NCI-H2081 (cell line): ENCODE measurements around the gene TMEM109.
A peak's percentile ranks its signal among the peaks of the same experiment; 100 is the strongest.
"Not testable (repeated sequence)": the region's sequence is repeated elsewhere in the genome, so short reads cannot be mapped to it uniquely, and the experiment has no call there.

Experiments used
- DNase-seq, 2 experiments: peaks; one replicate each; lab custom pipeline; 2025; lab: John Stamatoyannopoulos, UW

TMEM109 gene

GRCh38 chr11:60878245-60879101 lies 35.5 kb upstream of the TMEM109 start:
- DNase-seq, result no peak

- no peak for DNase-seq
Measured at GRCh38 chr11:60879104-60879503, 34.9 kb upstream of the TMEM109 start.

DNA sequence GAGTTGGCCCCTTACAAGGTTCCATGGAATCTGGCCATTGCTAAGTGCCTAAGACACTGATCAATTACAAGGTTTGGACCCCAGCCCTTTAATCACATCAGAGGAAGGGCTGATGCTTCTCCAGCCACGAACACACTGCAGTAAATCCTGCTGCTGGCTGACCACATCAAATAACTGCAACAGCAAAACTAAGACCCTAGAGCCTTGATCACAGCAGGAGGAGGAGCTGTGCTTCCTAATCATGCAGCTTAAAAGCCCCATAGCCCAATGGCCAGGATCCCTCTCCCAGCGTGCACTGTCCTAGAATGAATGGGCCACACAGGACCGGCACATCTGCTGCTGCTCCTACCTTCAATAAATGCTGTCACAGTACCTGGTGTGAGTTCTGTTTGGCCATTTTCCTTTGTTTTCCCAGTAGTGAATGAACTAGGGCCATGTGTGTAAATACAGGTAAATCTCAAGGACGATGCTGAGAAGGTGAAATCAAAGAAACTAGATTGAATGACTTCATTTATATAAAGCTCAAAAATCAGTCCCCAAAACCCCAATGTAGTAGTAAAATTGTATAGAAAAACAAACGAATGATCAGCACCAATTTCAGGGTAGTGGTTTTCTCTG lies 33.9 kb upstream of the TMEM109 start:
- DNase-seq, result no peak

- peak; percentile 41 to 66 for DNase-seq
Measured at GRCh38 chr11:60880643-60881282, 33.2 kb upstream of the TMEM109 start.

- peak; percentile 72 to 81 for DNase-seq
Measured at GRCh38 chr11:60887556-60887955, 26.4 kb upstream of the TMEM109 start.

DNA sequence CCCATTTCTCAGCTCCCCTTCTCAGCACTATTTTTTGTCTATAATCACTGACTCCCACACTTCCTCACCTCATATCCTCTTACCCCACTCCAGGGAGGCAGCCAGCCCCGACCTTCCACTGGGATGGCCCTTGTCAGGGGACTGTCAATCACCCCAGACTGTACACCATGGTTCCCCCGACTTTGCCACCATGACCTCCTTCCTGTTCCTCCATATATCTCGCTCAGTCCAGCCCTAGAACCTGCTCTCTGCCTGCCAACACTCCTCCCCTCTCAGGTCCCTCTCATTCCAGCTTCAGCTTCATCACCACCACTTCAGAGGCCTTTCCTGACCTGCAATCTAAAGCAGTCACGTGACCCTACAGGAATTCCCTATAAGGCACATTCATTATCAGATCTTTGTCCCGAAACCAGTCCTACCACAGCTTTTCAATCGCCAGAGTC lies 24.1 kb upstream of the TMEM109 start:
- no peak for DNase-seq

GRCh38 chr11:60890696-60891095 lies 23.3 kb upstream of the TMEM109 start:
- DNase-seq, result no peak

- no peak for DNase-seq
Measured at GRCh38 chr11:60891103-60891741, 22.7 kb upstream of the TMEM109 start.

DNA sequence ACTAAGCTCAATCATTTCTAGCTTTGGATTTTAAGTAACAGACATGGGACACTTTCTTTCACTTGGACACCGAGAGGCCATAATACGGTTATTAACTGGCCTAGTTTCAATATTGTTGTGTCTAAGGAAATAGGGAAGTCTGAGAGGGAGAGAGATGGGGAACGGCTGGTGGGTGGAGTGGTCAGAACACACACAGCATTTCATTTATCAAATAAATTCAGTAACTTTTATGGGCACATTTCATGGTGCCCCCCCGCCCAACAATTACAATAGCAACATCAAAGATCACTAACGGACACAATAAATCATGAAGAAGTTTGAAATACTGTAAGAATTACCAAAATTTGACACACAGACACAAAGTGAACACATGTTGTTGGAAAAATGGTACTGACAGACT lies 18.3 kb upstream of the TMEM109 start:
- no peak for DNase-seq

DNA sequence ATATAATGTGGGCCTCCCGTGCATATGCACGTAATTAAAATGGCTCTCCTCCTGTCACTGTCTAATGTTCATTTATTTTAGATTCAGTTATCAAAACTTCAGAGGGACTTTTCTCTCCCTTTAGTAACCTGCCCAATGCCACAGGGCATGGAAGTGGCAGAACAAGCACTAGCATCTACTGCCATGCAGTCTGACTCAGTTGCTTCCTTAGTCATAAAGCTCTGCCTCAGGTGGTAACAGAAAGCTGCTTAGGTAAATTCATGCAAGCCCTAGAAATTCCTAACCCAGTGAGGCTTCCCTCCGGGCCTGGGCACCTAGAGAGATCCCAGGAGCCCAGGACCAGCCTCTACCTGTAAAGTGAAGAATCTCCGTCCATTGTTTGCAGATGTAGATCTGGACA lies 16.5 kb upstream of the TMEM109 start:
- no peak for DNase-seq

GRCh38 chr11:60899046-60899936 lies 14.7 kb upstream of the TMEM109 start:
- peak; percentile 51 to 60 for DNase-seq

DNA sequence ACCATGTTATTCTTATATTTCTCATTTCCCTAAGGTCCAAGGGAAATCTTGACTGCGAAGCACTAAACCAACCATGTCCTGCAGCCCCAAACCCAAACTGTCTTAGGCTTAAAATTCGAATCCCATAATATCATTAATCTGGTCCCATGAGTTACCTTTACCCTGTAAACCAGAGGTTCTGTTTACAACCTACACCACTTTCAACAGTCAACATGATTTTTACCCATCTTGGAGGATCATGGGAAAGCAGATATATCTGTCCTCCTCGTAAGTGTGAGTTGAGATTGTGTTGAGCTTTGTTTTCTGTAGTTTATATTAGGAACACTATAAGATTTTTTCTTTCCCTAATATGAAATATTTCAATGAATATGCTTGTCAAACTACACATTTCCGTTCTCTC lies 14.0 kb upstream of the TMEM109 start:
- no peak for DNase-seq

DNA sequence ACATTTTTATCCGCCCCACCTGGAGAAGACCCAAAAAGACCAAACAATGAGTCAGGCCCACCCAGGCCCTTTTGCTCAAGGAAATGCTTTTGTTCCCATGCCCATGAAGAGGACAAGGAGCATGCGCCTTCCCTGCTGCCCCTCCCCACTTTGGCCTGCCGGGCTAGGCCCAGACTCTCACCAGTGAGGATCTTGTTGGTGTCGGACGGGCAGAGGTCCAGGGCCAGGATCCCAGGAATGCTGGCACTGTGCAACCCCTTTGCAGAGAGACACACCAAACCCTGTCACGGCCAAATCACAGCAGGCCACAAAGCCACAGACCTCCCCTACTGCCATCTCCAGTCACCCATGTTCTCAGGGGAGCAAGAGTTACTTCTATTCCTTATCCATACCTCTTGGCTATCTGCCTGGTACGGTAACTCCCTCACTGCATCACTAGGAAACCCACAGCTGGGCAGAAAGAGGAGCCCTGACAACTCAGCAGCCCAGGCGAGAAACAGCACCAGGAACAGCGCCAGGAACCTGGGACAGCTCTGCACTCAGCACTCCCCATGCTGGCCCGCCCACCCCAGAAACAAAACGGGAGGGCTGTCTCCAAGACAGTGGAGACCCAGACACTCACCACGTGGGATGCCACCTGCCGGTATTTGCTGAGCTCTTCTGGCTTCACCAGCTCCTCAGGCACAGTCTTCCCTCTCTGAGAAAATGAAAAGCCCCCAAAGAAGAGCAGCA lies 13.1 kb upstream of the TMEM109 start:
- DNase-seq, result no peak

DNA sequence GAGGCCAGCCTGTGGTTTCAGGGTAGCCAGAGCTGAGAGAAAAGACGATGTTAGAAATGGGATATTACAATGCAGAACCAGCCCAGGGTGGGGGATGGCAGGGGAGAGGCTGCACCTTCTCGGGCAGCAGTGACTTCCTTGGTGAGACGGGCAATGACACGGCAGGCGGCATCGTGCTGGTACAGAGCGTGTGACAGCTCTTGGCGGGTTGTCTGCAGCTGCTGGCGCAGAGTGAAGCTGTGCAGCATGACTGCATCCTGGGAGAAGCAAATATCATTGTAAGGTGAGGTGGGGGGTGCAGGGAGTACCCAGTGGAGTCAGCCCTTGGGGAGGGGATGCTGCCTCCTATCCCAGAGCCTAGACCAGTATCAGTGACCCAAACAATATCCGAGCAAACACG lies 11.3 kb upstream of the TMEM109 start:
- no peak for DNase-seq

GRCh38 chr11:60905047-60905446 lies 8.9 kb upstream of the TMEM109 start:
- peak in 1 of 2 experiments; percentile 70 for DNase-seq

DNA sequence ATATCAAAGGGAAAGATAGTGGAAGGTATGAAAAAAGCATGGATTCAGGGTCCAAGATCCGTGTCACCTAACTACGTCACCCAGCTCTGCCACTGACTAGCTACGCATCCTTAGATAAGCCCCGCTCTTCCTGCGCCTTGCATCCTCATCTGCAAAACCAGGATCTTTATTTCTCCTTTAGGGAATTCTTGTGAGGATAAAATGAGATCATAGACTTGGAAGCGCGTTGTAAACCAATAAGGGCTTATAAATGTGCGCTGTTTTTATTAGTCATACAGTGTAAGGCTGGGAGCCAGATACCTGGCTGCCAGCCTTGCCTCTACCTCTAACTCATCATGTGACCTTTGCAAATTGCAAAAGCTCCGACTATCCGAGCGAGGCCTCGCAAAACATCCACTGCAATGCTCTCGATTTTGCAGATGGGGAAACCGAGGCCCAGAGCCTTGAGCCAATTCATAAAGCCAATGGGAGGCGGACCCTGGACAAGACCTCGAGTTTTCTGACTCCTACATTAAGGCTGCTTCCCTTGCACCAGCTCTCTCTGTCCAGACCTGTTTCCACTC lies 8.3 kb upstream of the TMEM109 start:
- peak; percentile 17 to 49 for DNase-seq

DNA sequence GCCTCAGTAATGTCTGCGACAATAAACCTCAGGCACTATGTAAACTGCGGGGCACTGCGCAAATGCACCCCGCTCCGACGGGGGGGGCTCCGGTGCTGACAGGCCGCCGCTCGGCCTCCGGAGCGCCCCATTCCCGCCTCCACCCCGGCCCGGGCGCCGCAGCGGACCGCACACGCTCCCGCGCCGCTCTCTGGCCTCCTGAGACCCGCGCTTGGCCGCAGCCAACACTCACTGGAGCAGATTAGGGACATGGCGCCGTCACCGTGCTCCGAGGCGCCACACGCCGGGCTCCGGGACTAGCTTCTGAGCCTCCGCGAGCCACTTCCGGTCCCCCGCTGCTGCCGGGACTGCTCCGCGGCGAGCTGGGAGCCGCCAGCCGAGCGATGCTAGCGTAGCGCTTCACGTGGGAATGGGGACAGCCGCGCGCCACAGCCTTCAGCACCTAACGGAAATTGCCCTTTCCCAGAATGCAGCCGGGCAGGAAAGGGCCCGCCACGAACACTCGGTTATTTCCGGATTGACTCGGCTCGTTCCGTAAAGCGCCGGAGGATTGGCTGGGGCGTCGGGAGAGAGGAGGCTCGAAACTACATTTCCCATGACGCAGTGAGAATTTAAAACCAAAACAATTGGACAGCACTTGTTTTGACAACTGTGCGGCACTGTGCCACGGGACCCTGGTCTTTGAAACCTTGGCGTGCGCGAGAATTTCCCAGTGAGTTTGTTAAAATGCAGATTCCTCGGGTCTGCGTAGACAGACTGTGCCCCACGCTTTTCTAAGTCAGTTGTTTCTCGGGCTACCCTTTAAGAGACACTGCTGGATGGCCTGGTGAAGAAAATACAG lies 7.6 kb upstream of the TMEM109 start, which contains the start of gene PRPF19:
TSS of gene PRPF19 (minus strand) at position 454 of the 841 bp plus-strand sequence. CDS start at position 251, 203 bp downstream.
- DNase-seq, result peak; percentile 96 to 97

DNA sequence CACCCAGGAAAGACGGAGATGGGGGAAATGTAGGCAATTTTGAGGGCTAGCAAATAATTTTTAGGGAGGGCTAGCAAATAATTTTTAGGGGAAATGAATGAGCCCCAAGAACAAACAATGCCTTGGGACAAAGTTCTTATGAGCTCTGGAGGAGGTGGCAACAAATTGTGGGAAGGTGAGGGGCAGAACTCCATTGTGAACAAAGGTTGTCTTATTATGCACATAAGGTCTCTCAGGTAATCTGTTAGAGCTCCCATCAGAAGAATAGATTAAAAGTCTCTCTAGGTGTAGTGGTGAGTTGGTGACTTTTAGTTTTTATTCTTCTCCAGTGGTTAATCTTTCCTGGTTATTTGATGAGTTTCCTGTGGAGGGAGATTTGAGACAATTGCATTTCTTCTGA lies 5.2 kb upstream of the TMEM109 start:
- no peak for DNase-seq

DNA sequence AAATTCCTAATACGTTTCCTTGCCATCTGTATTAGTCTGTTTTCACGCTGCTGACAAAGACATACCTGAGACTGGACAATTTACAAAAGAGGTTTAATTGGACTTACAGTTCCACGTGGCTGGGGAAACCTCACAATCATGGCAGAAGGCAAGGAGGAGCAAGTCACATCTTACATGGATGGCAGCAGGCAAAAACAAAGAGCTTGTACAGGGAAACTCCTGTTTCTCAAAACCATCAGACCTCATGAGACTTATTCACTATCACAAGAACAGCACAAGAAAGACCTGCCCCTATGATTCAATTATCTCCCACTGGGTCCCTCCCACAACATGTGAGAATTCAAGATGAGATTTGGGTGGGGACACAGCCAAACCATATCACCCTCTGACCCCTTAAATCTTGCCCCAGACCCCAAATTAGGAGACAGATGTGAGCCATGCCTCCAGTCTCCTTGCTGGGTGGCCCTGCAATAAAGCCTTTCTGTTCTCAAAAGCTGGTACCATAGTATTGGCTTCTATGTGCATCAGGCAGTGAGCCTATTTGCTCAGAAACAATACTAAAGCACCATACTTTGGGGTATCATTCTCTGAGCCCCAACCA lies 4.2 kb upstream of the TMEM109 start:
- not testable (repeated sequence) for DNase-seq
